Motor neuron (in vitro differentiated cells): ENCODE results near the gene FSD2. TPM values are rescaled to one million over a fixed set of nuclear protein-coding genes. Genes with fewer than 3 reads are reported as not detected.
"Not testable (repeated sequence)": the region's sequence is repeated elsewhere in the genome, so short reads cannot be mapped to it uniquely, and the experiment has no call there.

ENCODE experiments used
- ATAC-seq, 8 experiments: fragments of 200-7000 bp; cut with Tn5 transposase; replicated peaks in 6 of 8; 2 replicates each; pipeline ENCODE4 v1.8.0; 2021; ENCODE audit warnings: mild to moderate bottlenecking in 8 of 8, moderate library complexity in 8 of 8
- H3K27ac ChIP-seq, 2 donors: fragments of 250-450 bp; sonication (Bioruptor Pico); 2 replicates each; pipeline ENCODE4 v1.9.0; 2021; ENCODE audit warnings: antibody characterized with exemption in 2 of 2, mild to moderate bottlenecking in 2 of 2, moderate library complexity in 1 of 2
- H3K4me1 ChIP-seq, 2 donors: fragments of 250-450 bp; sonication (Bioruptor Pico); replicated peaks in 1 of 2; 2 replicates each; pipeline ENCODE4 v1.6.1; 2021; ENCODE audit warnings: antibody characterized with exemption in 2 of 2, mild to moderate bottlenecking in 2 of 2, moderate library complexity in 1 of 2
- H3K4me3 ChIP-seq, 5 donors: fragments of 250-450 bp; sonication (Bioruptor Pico); 2 replicates each; pipeline ENCODE4 v1.9.0; 2021; ENCODE audit warnings: antibody characterized with exemption in 5 of 5, mild to moderate bottlenecking in 5 of 5, moderate library complexity in 4 of 5
- WGBS, 10 experiments: fragments of 450-650 bp; shearing (Covaris generic); methylation state at CpG; one replicate each; pipeline ENCODE4 v1.0.0; 2022; 5-methylcytosine and 5-hydroxymethylcytosine counted together
- in situ Hi-C, 9 experiments: fragments of 400-800 bp; cut with MboI; loops; one replicate each; pipeline ENCODE4 v1.15.0; 2021; ENCODE audit warnings: low sequenced_read_pairs in 9 of 9, low pct_unique_long_range_greater_than_20kb in 2 of 9; ENCODE audit not compliant: unreplicated experiment in 9 of 9
- total RNA-seq, 8 experiments: library from RNA; unstranded; fragments of 300-600 nt; gene quantifications; 2 replicates each; pipeline versions ENCODE4 v1.2.3 to v1.2.4, GENCODE V29; 2022

FSD2 gene
- total RNA-seq, 8 experiments from 2014 or later: 0.21 to 0.70 (median 0.44) TPM

DNA sequence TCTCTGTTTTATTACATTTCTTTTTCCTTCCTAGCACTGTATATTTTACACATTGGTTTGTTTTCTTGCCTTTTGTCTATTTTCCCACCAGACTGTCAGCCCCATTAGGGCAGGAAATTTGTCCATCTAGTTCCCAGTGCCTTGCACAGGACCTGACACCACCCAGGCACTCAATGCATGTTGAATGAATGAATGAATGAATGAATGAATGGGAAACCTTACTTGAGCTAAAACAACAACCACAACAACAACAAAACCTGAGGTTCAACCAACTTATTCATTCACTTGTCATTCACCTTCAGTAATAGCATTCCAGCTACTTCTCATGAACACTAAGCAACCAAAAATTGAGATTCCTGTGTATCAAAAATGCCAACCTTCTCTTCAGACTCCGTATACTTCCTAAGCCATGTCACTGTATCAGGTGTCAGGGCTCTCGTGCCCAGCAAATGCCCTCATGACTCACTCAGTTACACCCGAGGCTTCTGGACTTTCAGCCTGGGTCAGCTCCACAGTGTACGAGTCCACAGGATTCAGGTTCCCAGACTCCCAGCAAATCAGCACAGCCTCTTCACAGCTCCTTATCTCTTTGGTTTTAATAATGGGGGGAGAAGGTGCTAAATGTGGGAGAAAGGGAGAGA, 37.3 kb downstream of the FSD2 start:
- ATAC-seq: peak in 2 of 8 experiments; percentile 7 to 47
- 50 to 93% (median 80%) methylated on average over 1 to 3 of the region's 4 CpGs; no CpG with 5 or more reads in 1 of the 10 experiments for WGBS, 10 experiments
- in situ Hi-C loops: no loop called here
- no peaks in the 10 kb centered on the region for H3K4me1 ChIP-seq
- no peak overlapping the region for H3K4me3 ChIP-seq
- no peak overlapping the region for H3K27ac ChIP-seq

DNA sequence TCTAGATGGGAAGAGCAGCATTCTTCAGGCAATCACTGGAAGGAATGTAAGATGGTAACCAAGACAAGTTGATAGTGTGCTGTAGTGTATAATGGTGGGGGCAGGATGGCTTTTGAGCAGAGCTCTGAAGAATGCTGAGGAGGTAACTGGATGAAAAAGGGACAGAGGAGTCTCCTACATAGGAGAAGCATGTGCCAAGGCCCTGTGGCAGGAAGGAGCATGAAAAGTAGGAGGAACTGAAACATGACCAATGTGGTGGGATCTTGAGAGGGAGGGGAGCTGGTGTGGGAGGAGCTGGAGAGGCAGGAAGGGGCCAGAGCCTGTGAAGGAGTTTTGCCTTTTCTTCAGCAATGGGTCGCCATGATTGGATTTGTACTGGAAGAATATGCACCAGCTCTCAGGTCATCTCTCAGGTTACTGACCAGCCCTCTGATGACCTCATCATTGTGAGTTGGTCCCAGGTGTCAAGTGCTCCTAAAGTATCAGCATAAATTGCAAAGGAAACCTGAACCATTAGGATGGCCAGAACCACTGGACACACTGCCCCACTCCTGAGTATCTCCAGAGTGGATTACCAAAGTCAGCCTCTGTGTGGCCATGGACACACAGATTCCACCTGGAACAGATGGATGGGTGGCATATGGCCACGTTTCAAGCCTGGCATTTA, 38.6 kb downstream of the FSD2 start:
- 58 to 88% (median 86%) methylated on average over 1 to 2 of the region's 2 CpGs; no CpG with 5 or more reads in 7 of the 10 experiments for WGBS, 10 experiments
- no peak for ATAC-seq

DNA sequence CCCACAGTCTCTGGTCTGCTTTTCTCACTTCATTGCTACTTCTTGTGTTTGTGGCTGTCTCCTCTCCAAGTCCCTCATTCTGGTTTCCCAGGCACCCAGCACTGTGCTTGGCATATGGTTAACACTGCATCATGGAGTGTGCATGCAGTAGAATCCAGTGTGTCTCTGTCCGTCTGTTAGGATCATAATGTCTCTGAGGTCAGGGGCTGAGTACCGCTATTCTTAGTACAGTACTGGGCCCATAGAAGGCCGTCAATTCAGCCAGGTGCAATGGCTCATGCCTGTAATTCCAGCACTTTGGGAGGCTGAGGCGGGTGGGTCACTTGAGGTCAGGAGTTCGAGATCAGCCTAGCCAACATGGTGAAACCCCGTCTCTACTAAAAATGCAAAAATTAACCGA, 39.7 kb downstream of the FSD2 start:
- H3K4me3 ChIP-seq, H3K4me1 ChIP-seq, H3K27ac ChIP-seq, in situ Hi-C loops, ATAC-seq: not testable (repeated sequence)
- WGBS, 10 experiments: 100% methylated on average over 1 to 5 of the region's 7 CpGs; no CpG with 5 or more reads in 7 of the 10 experiments

More for the DNA sequence above, 38.6 kb downstream of the FSD2 start:
- in situ Hi-C loops: no loop called here
- H3K27ac ChIP-seq: no peak overlapping the region
- no peak overlapping the region for H3K4me3 ChIP-seq
- no peaks in the 10 kb centered on the region for H3K4me1 ChIP-seq

DNA sequence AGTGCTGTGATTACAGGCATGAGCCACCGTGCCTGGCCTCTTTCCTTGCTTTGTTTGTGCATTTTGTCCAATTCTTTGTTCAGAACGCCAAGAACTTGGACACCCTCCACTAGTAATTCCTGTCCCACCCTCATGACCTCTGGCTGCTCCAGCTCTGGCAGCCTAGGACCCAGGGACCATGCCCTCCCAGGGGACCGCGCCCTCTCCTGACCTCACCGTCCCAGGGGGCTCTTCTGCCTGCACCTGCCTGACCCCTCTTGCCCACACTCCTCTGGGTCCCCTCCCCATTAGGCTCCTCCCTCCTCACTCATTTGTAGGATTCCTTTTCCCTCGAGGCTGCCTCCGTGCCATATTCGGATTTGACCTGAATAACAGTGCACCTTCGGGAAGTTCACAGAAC, 41.1 kb downstream of the FSD2 start:
- 62 to 100% (median 84%) methylated on average over 1 to 6 of the region's 9 CpGs; no CpG with 5 or more reads in 4 of the 10 experiments for WGBS, 10 experiments
- Histone ChIP-seq H3K4me1 (no peaks in the 10 kb centered on the region), H3K27ac (no peak overlapping the region), H3K4me3 (no peak overlapping the region)
- in situ Hi-C loops: no loop called here
- peak in 1 of 8 experiments; percentile 4 for ATAC-seq

DNA sequence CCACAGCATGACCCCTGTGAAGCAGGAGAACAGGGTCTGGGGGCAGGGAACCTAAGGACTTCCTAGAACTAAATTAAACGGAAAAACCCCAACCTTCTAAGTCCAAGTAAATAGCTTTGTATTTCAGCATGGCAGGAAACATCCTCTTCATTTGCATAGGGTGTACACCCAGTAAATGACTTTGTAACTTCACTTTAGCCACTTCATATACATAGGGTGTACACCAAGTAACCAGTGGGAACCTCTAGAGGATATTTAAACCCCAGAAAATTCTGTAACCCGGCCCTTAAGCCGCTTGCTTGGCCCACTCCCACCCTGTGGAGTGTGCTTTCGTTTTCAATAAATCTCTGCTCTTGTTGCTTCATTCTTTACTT, 41.8 kb downstream of the FSD2 start:
- no peaks in the 10 kb centered on the region for H3K4me1 ChIP-seq
- ATAC-seq: peak in 3 of 8 experiments; percentile 84 to 90 (median 90)
- H3K4me3 ChIP-seq: no peak overlapping the region
- in situ Hi-C loops: no loop called here
- H3K27ac ChIP-seq: no peak overlapping the region
- WGBS, 10 experiments: 0 to 88% (median 73%) methylated on average over 1 to 4 of the region's 4 CpGs; no CpG with 5 or more reads in 2 of the 10 experiments

DNA sequence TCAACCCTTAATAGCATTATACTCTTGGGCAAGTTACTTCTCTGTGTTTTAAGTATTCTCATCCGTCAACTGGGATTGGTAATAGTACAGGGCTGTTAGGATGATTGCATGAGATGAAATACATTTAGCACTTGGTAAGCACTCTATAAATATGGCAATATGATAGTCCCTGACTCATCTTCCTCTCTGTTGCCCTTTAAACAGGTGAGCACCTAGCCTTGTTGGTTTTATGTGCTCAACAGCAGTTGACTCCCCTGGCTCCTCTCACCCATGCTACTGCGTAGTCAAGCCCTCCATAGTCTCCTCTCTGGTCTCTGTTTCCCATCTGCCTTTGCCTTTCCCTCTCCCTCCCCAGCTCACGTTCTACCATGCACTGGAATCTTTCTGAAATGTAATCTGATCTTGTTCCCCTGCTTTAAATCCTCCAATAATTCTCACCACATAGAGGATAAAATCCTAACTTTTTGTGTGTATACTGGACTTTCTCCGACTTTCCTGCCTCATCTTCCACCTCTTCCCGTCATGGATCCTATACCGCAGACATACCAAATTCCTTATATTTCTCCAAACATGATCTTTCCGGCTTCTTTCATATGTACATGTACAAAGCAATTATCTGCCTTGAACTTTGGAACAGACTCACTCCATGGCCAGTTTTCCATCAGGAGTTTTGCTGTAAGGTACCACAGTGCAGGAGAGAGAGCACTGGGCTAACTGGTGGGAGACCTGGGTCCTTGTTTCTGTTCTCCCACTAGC, 42.3 kb downstream of the FSD2 start:
- in situ Hi-C loops: no loop called here
- WGBS, 10 experiments: 43 to 100% (median 91%) methylated on average over 1 to 7 of the region's 7 CpGs

DNA sequence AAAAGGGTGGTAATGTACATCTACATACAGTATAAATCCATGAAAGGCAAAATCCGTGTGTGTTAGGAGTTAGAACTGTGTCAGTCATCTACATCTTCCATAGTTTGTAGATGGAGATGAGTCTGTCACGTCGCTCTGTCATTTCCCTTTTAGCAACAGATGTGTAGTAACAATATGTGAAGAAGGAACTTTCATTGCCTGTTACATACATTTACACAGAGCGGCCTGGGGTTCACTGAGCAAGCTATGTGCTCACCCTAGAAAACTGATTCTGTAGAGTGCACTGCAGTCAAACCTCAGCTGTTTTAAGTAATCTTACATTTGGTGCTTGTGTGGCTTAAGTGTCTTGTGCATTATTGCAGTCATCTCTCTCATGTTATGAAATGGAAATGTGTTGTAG, 54.6 kb downstream of the FSD2 start:
- in situ Hi-C loops: no loop called here
- Histone ChIP-seq H3K27ac (peak overlapping the region in 1 of 2 donors; percentile 95), H3K4me3 (peak overlapping the region; percentile 58 to 77 (median 67)), H3K4me1 (peaks cover 12 to 13% of the 10 kb centered on the region in 2 donors)
- WGBS, 10 experiments: 0 to 86% (median 45%) methylated on average over 1 to 4 of the region's 4 CpGs; no CpG with 5 or more reads in 3 of the 10 experiments
- no peak for ATAC-seq

More for the DNA sequence above, 42.3 kb downstream of the FSD2 start:
- ATAC-seq: peak in 3 of 8 experiments; percentile 44 to 57 (median 45)
- Histone ChIP-seq H3K27ac (no peak overlapping the region), H3K4me1 (no peaks in the 10 kb centered on the region), H3K4me3 (no peak overlapping the region)

DNA sequence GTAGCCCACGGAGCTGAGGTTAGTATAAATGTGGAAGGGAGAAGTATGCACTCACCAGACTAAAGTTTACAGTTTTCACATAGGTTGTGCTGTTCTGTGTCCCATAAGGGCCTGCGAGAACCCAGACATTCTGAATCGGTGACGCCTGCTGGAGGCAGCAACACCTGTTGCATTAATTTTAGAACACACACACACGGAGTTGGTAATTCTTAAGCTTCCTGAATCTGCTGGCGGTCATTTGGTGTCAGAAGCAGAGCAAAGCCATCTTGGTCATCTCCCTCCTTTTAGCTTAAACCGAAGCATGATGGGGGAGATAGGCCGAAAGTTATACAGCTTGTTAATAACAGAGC, 55.1 kb downstream of the FSD2 start:
- Histone ChIP-seq H3K4me1 (peaks cover 12 to 13% of the 10 kb centered on the region in 2 donors), H3K27ac (peak overlapping the region; percentile 73 to 95), H3K4me3 (peak overlapping the region; percentile 58 to 77 (median 67))
- in situ Hi-C loops: no loop called here
- ATAC-seq: peak in 7 of 8 experiments; percentile 0 to 10 (median 4)
- WGBS, 10 experiments: 0 to 14% (median 4%) methylated on average over 1 to 7 of the region's 8 CpGs; no CpG with 5 or more reads in 2 of the 10 experiments

DNA sequence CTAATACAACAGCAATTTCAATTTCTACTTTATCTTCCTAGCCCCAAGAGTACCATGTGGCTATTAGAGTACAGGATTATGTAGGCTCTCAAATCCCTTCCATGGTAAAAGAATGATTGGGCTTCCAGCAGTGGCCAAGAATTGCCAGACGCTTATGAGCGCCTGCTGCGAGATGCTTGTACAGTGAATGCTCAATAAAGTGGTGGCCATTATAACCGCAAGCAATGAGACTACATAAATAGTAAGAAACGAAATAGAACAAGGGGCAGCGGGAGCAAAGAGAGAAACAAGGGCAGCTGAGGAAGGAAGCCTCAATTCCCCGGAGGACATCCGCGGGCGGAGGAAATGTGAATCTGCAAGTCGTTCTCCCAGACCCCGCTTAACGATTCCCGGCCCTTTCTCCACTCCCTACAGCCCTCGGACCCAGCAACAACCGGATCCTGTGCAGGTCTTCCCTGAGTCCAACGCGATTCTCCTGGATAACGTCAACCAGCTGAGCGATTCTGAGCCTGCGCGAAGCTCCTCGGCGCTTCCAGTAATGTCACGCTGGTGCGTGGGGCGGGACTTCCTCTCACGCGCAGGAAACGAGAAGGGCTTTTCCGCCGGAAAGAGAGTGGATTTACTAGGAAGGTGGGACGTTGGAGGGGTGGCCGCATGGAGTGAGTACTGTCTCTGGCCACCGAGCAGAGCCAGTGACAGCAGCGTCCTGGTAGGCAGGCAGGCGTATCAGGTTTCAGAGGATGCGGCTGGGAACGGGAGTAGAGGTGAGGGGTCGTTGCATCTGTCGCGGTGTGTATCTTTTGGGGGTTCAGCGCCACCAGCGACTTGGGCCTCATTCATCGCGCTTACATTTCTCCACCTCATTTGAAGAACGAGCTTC, 55.7 kb downstream of the FSD2 start:
- WGBS, 10 experiments: 0 to 7% (median 1%) methylated on average over 2 to 22 of the region's 47 CpGs; no CpG with 5 or more reads in 2 of the 10 experiments
- in situ Hi-C loops: no loop called here
- ATAC-seq: peak; percentile 93 to 99 (median 98)
- Histone ChIP-seq H3K4me3 (peak overlapping the region; percentile 58 to 77 (median 67)), H3K4me1 (peaks cover 12 to 13% of the 10 kb centered on the region in 2 donors), H3K27ac (peak overlapping the region; percentile 95)

DNA sequence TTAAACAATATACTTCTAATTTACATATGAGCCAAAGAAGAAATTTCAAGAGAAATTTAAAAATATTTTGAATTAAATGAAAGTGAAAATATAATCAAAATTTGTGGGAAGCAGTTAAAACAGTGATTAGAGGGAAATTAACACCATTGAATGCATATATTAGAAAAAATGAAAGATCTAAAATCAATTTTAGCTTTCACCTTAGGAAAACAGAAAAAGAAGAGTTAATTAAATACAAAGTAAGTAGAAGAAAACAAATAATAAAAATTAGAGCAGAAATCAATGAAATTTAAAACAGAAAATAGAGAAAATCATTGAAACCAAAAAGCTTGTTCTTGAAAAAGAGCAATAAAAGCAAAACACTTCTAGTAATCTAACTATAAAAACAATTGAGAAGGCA, 57.6 kb downstream of the FSD2 start:
- no peak overlapping the region for H3K4me3 ChIP-seq
- H3K27ac ChIP-seq: no peak overlapping the region
- peaks cover 12 to 13% of the 10 kb centered on the region in 2 donors for H3K4me1 ChIP-seq
- in situ Hi-C loops: no loop called here
- no peak for ATAC-seq

DNA sequence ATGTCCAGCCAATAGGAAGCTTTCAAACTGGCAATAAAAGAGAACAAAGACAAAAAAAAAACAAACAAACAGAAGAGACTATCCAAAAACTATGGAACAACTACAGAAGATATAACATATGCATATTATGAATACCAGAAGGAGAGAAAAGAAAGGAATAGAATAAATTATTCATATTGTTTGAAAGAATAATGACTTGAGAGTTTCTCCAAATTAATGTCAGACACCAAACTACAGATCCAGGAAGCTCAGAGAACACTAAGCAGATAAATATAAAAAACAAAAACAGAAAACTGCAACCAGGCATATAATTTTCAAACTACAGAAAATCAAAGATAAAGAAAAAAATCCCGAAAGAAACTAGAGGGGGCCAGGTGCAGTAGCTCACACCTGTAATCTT, 62.1 kb downstream of the FSD2 start:
- H3K4me3 ChIP-seq: no peak overlapping the region
- H3K4me1 ChIP-seq: no peaks in the 10 kb centered on the region
- no peak for ATAC-seq
- no peak overlapping the region for H3K27ac ChIP-seq
- 43 to 100% (median 89%) methylated on average over 1 of the region's 1 CpG; no CpG with 5 or more reads in 2 of the 10 experiments for WGBS, 10 experiments
- in situ Hi-C loops: no loop called here

DNA sequence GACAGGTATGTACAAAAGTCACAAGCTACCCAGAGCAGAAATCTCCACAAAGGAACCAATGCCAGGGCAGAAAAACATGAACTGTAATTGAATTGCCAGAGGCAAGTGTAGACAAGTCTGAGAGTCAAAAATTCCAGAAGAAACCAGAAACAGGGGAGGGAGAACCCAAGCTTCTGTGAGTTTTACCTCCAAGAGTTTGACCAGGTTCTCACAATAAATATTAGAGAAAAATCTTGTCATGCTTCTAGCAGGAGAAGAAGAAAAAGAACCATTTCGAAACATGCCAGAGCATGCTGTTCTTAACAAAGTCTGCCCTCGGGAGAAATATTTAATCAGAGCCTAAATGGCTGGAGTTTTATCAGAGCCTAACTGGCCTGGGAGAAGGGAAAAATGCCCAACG, 63.7 kb downstream of the FSD2 start:
- Histone ChIP-seq H3K4me3 (no peak overlapping the region), H3K4me1 (no peaks in the 10 kb centered on the region), H3K27ac (no peak overlapping the region)
- peak in 1 of 8 experiments; percentile 36 for ATAC-seq
- 57 to 95% (median 79%) methylated on average over 2 to 3 of the region's 3 CpGs for WGBS, 10 experiments
- in situ Hi-C loops: no loop called here
